Hematopoietic multipotent progenitor cell (in vitro differentiated cells): ENCODE data around the gene APCDD1L. TPM values are rescaled to one million over a fixed set of nuclear protein-coding genes. Genes with fewer than 3 reads are reported as not detected.

Experiments used
- DNase-seq, 3 donors: peaks; one replicate each; pipeline ENCODE4 v3.0.0-alpha.2; 2011 to 2015; ENCODE audit warnings: low read depth in 2 of 3, low spot score in 2 of 3
- total RNA-seq: library from RNA; depleted of rRNA; stranded (reverse); fragments of >200 nt; gene quantifications from one replicate; pipeline ENCODE4 v1.2.3, GENCODE V29; 2012

APCDD1L gene
- total RNA-seq, 1 donor = under 0.01 TPM

GRCh38 chr20:58492795-58493524 lies 22.2 kb downstream of the APCDD1L start:
- DNase-seq = no peak

GRCh38 chr20:58492074-58492718 lies 23.0 kb downstream of the APCDD1L start:
- no peak for DNase-seq

- DNase-seq = no peak
These were observed 29.0 kb downstream of the APCDD1L start for GRCh38 chr20:58486207-58486606.

GRCh38 chr20:58485393-58485792 lies 29.8 kb downstream of the APCDD1L start:
- no peak for DNase-seq

GRCh38 chr20:58483470-58483869 lies 31.7 kb downstream of the APCDD1L start:
- DNase-seq = no peak

- DNase-seq = no peak
These were observed 32.1 kb downstream of the APCDD1L start for GRCh38 chr20:58483051-58483450.

- no peak for DNase-seq
These were observed 32.8 kb downstream of the APCDD1L start for GRCh38 chr20:58482416-58482815.

- DNase-seq = peak; percentile 2 to 45 (median 9)
These were observed 33.6 kb downstream of the APCDD1L start for GRCh38 chr20:58481481-58482021.

- no peak for DNase-seq
These were observed 34.5 kb downstream of the APCDD1L start for GRCh38 chr20:58480551-58481336.

GRCh38 chr20:58479726-58480440 lies 35.3 kb downstream of the APCDD1L start:
- no peak for DNase-seq

GRCh38 chr20:58478141-58478805 lies 36.9 kb downstream of the APCDD1L start:
- DNase-seq = no peak

- no peak for DNase-seq
These were observed 39.7 kb downstream of the APCDD1L start for GRCh38 chr20:58475466-58475865.

GRCh38 chr20:58473453-58474425 lies 41.5 kb downstream of the APCDD1L start:
- no peak for DNase-seq

GRCh38 chr20:58472273-58473018 lies 42.8 kb downstream of the APCDD1L start:
- no peak for DNase-seq

- no peak for DNase-seq
These were observed 43.7 kb downstream of the APCDD1L start for GRCh38 chr20:58471193-58472164.

GRCh38 chr20:58470336-58471192 lies 44.6 kb downstream of the APCDD1L start:
- no peak for DNase-seq
